Breast epithelium (tissue), 3 donors: ENCODE data around the gene HIP1R.

ENCODE experiments used
- POLR2A ChIP-seq: fragments of 450-650 bp; IDR thresholded peaks from one replicate; pipeline ENCODE4 v1.6.1; 2016; ENCODE audit warnings: antibody characterized with exemption, mild to moderate bottlenecking, moderate library complexity
- POLR2AphosphoS5 ChIP-seq, 3 donors: sonication (generic); formaldehyde crosslinking; IDR thresholded peaks; one replicate each; pipeline ENCODE4 v1.6.1; 2017; ENCODE audit warnings: antibody characterized with exemption in 3 of 3
- TF ChIP-seq, protein P1 (sequence below), 3 donors: fragments of 450-650 bp; IDR thresholded peaks; one replicate each; pipeline ENCODE4 v1.5.1; 2016 to 2017; ENCODE audit warnings: antibody characterized with exemption in 3 of 3, mild to moderate bottlenecking in 3 of 3, moderate library complexity in 3 of 3

DNA sequence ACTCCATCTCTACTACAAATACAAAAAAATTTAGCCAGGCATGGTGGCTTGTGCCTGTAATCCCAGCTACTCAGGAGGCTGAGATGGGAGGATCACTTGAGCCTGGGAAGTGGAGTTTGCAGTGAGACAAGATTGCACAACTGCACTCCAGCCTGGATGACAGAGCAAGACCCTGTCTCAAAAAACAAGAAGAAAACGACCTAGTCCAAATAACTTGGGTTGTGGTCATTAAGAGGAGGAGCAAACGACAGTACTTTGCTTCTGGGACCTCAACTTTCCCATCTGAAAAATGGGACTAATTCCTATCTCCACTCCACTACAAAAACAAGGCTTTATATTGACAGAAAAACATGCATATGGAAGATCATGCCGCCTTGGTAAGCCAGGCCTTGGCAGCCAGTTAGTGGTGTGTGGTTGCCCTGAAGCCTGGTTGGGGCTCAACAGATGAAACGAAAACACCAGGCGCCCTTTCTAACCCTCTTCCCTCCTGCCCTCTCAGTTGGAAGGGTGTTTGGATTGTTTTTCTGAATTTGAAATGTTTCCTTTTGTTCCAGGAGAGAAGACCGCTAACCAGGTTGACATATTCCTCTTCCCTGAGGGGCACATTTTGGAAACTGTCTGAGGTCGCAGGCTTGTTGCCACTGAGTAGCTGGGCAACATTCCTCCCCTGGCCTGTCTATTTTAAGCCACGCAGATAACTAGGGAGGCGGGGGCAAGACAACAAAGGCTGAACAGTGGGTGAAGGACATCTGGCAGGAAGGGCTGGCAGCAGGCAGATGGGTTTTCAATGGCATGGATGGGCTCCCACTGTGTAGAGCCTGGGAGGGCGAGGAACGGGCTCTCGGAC is 74.4 kb downstream of the HIP1R start:
- TF ChIP-seq POLR2A = no peak
- TF ChIP-seq, protein P1, sequence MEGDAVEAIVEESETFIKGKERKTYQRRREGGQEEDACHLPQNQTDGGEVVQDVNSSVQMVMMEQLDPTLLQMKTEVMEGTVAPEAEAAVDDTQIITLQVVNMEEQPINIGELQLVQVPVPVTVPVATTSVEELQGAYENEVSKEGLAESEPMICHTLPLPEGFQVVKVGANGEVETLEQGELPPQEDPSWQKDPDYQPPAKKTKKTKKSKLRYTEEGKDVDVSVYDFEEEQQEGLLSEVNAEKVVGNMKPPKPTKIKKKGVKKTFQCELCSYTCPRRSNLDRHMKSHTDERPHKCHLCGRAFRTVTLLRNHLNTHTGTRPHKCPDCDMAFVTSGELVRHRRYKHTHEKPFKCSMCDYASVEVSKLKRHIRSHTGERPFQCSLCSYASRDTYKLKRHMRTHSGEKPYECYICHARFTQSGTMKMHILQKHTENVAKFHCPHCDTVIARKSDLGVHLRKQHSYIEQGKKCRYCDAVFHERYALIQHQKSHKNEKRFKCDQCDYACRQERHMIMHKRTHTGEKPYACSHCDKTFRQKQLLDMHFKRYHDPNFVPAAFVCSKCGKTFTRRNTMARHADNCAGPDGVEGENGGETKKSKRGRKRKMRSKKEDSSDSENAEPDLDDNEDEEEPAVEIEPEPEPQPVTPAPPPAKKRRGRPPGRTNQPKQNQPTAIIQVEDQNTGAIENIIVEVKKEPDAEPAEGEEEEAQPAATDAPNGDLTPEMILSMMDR (IDR thresholded peaks at IDR 0.05) = no peak
- TF ChIP-seq POLR2AphosphoS5 (IDR thresholded peaks at IDR 0.05) = no peak
